ENCODE measurements around the gene HSD17B12.
"Not testable (repeated sequence)": the region's sequence is repeated elsewhere in the genome, so short reads cannot be mapped to it uniquely, and the experiment has no call there.

Gene HSD17B12

GRCh38 chr11:43680521-43681400 is at the start of gene HSD17B12:
HSD17B12 (plus strand) TSS chr11:43680738; CDS start chr11:43680828, 90 bp downstream.
- peak; percentile 98 for DNase-seq

- DNase-seq, result no peak
These were observed 48.8 kb upstream of the HSD17B12 start for GRCh38 chr11:43631732-43632131.

- DNase-seq, result no peak
These were observed 48.4 kb upstream of the HSD17B12 start for GRCh38 chr11:43632181-43632580.

GRCh38 chr11:43638717-43639116 is 41.8 kb upstream of the HSD17B12 start:
- DNase-seq, result no peak

- DNase-seq, result no peak
These were observed 41.3 kb upstream of the HSD17B12 start for GRCh38 chr11:43639224-43639623.

GRCh38 chr11:43639920-43640319 is 40.6 kb upstream of the HSD17B12 start:
- DNase-seq, result no peak

GRCh38 chr11:43643898-43644620 is 36.5 kb upstream of the HSD17B12 start:
- peak; percentile 82 to 89 for DNase-seq

- DNase-seq, result no peak
These were observed 35.8 kb upstream of the HSD17B12 start for GRCh38 chr11:43644621-43645299.

- no peak for DNase-seq
These were observed 33.8 kb upstream of the HSD17B12 start for GRCh38 chr11:43646767-43647166.

GRCh38 chr11:43648888-43649287 is 31.6 kb upstream of the HSD17B12 start:
- DNase-seq, result no peak

GRCh38 chr11:43649501-43649900 is 31.0 kb upstream of the HSD17B12 start:
- DNase-seq, result no peak

- DNase-seq, result no peak
These were observed 30.6 kb upstream of the HSD17B12 start for GRCh38 chr11:43649921-43650320.

GRCh38 chr11:43663018-43663417 is 17.5 kb upstream of the HSD17B12 start:
- not testable (repeated sequence) for DNase-seq

- no peak for DNase-seq
These were observed 16.2 kb upstream of the HSD17B12 start for GRCh38 chr11:43664295-43664694.

GRCh38 chr11:43671284-43671683 is 9.3 kb upstream of the HSD17B12 start:
- DNase-seq, result not testable (repeated sequence)

GRCh38 chr11:43674560-43674959 is 6.0 kb upstream of the HSD17B12 start:
- no peak for DNase-seq

GRCh38 chr11:43676933-43677332 is 3.6 kb upstream of the HSD17B12 start:
- no peak for DNase-seq

GRCh38 chr11:43681401-43681942 is 934 bp downstream of the HSD17B12 start:
- no peak for DNase-seq

GRCh38 chr11:43682081-43682480 is 1.5 kb downstream of the HSD17B12 start:
- DNase-seq, result peak in 1 of 2 donors; percentile 20

- DNase-seq, result no peak
These were observed 4.9 kb downstream of the HSD17B12 start for GRCh38 chr11:43685440-43685839.

- DNase-seq, result no peak
These were observed 5.7 kb downstream of the HSD17B12 start for GRCh38 chr11:43686207-43686606.

GRCh38 chr11:43687120-43687791 is 6.7 kb downstream of the HSD17B12 start:
- DNase-seq, result no peak

Measured in CD4-positive, alpha-beta T cell treated with Interferon alpha-2 for 1 hour (primary cell).